Astrocyte (in vitro differentiated cells and primary cell): ENCODE results near the gene PAGR1. TPM values are rescaled to one million over a fixed set of nuclear protein-coding genes. Genes with fewer than 3 reads are reported as not detected.

Source experiments
- DNase-seq: peaks from one replicate; pipeline ENCODE4 v3.0.0-alpha.2; 2010; ENCODE audit warnings: low read depth
- FAIRE-seq: peaks from 2 replicates; lab custom pipeline; 2011; peaks lifted over from hg19 to GRCh38; lab: Jason Lieb, UNC
- H2AFZ ChIP-seq: 2 replicates; pipeline ENCODE4 v1.6.0; 2012; ENCODE audit warnings: low read depth, low read length, inconsistent platforms
- H3K27ac ChIP-seq: 2 replicates; pipeline ENCODE4 v1.5.1; 2011; ENCODE audit warnings: low read depth, low read length, inconsistent platforms
- H3K27me3 ChIP-seq: 2 replicates; pipeline ENCODE4 v1.6.0; 2011; ENCODE audit warnings: low read length, inconsistent platforms; ENCODE audit not compliant: insufficient read depth
- H3K36me3 ChIP-seq: 2 replicates; pipeline ENCODE4 v1.5.1; 2011; ENCODE audit warnings: low read length, inconsistent platforms; ENCODE audit not compliant: insufficient read depth
- H3K4me1 ChIP-seq: 2 replicates; pipeline ENCODE4 v1.5.1; 2011; ENCODE audit warnings: low read length, inconsistent platforms; ENCODE audit not compliant: insufficient read depth
- H3K4me2 ChIP-seq: 2 replicates; pipeline ENCODE4 v1.6.0; 2012; ENCODE audit warnings: low read length, inconsistent platforms
- H3K4me3 ChIP-seq: 2 replicates; pipeline ENCODE4 v1.5.1; 2011; ENCODE audit warnings: low read depth, mild to moderate bottlenecking, low read length, inconsistent platforms; ENCODE audit not compliant: insufficient read depth
- H3K79me2 ChIP-seq: 2 replicates; pipeline ENCODE4 v1.6.0; 2012; ENCODE audit warnings: mild to moderate bottlenecking, low read length, inconsistent platforms; ENCODE audit not compliant: insufficient read depth
- H3K9ac ChIP-seq: 2 replicates; pipeline ENCODE4 v1.6.0; 2012; ENCODE audit warnings: mild to moderate bottlenecking, low read length, inconsistent platforms
- H3K9me3 ChIP-seq: 2 replicates; pipeline ENCODE4 v1.5.1; 2012; ENCODE audit warnings: low read depth, mild to moderate bottlenecking, low read length, inconsistent platforms; ENCODE audit not compliant: insufficient read depth
- H4K20me1 ChIP-seq: 2 replicates; pipeline ENCODE4 v1.6.0; 2012; ENCODE audit warnings: low read length, inconsistent platforms; ENCODE audit not compliant: insufficient read depth
- H3K27ac Mint-ChIP-seq: one replicate; pipeline ENCODE4 v1.8.0; 2021; ENCODE audit warnings: mild to moderate bottlenecking, mixed read lengths; ENCODE audit not compliant: unreplicated experiment
- H3K27me3 Mint-ChIP-seq: one replicate; pipeline ENCODE4 v1.8.0; 2021; ENCODE audit warnings: low read depth, mixed read lengths; ENCODE audit not compliant: unreplicated experiment
- H3K36me3 Mint-ChIP-seq: one replicate; pipeline ENCODE4 v1.8.0; 2021; ENCODE audit warnings: low read depth, mixed read lengths; ENCODE audit not compliant: unreplicated experiment
- H3K4me1 Mint-ChIP-seq: one replicate; pipeline ENCODE4 v1.8.0; 2021; ENCODE audit warnings: low read depth, mixed read lengths; ENCODE audit not compliant: unreplicated experiment
- H3K4me3 Mint-ChIP-seq: one replicate; pipeline ENCODE4 v1.8.0; 2021; ENCODE audit warnings: mild to moderate bottlenecking, moderate library complexity, mixed read lengths; ENCODE audit not compliant: unreplicated experiment
- H3K9me3 Mint-ChIP-seq: one replicate; pipeline ENCODE4 v1.8.0; 2021; ENCODE audit warnings: mild to moderate bottlenecking, mixed read lengths; ENCODE audit not compliant: unreplicated experiment
- CTCF ChIP-seq: IDR thresholded peaks from 2 replicates; pipeline ENCODE4 v1.5.1; 2011; ENCODE audit warnings: low read depth, mild to moderate bottlenecking, inconsistent platforms, low read length, moderate library complexity; ENCODE audit not compliant: insufficient read depth
- EZH2 ChIP-seq: IDR thresholded peaks from 2 replicates; pipeline ENCODE4 v1.6.1; 2012; ENCODE audit warnings: mild to moderate bottlenecking, low read length, inconsistent platforms; ENCODE audit not compliant: insufficient read depth
- total RNA-seq: library from RNA; stranded (reverse); gene quantifications from 2 replicates; pipeline ENCODE4 v1.2.1, GENCODE V29; 2021

The PAGR1 gene
- total RNA-seq, 1 donor from 2014 or later: 20.8 TPM

DNA sequence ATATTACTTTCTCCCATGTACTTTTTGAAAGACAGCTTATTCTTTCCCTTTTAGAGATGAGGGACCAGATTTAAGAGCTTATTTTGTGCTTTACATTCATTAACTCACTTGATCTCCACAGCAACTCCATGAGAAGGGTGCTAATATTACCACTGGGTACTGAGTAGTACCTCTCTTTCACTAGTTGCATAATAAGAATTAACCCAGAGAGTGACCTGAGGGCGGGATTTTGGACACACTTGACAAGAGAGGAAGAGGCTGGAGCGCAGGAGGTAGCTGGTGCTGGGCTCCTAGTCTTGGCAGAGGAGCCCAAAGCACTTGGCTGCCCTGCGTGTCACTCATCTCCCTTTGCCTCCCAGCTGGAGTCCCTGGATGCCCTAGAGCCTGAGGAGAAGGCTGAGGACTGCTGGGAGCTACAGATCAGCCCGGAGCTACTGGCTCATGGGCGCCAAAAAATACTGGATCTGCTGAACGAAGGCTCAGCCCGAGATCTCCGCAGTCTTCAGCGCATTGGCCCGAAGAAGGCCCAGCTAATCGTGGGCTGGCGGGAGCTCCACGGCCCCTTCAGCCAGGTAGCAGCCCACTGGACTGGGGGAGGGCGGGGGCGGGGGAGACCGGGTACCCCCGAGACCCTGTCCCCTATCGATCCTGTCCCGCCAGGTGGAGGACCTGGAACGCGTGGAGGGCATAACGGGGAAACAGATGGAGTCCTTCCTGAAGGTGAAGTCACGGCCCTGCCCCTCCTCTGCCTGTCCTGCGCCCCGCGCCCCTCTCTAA is 11.3 kb upstream of the PAGR1 start:
- FAIRE-seq: no peak
- H3K27ac ChIP-seq: peak overlapping the region; percentile 91
- Mint-ChIP-seq H3K4me1 (peaks cover 15% of the 10 kb centered on the region), H3K9me3 (no peaks in the 10 kb centered on the region), H3K27me3 (no peaks in the 10 kb centered on the region), H3K27ac (peak overlapping the region; percentile 98), H3K4me3 (peak overlapping the region; percentile 98), H3K36me3 (peaks cover 14% of the 10 kb centered on the region)
- H4K20me1 ChIP-seq: peaks cover 17% of the 10 kb centered on the region
- H3K4me2 ChIP-seq: peak overlapping the region; percentile 96
- H3K36me3 ChIP-seq: peaks cover 11% of the 10 kb centered on the region
- H3K4me1 ChIP-seq: peaks cover 21% of the 10 kb centered on the region
- no peak for DNase-seq
- TF ChIP-seq EZH2: no peak
- no peak for TF ChIP-seq CTCF
- H3K27me3 ChIP-seq: no peaks in the 10 kb centered on the region
- peak overlapping the region; percentile 94 for H3K9ac ChIP-seq
- peak overlapping the region; percentile 79 for H2AFZ ChIP-seq
- H3K79me2 ChIP-seq: peaks cover 25% of the 10 kb centered on the region
- no peaks in the 10 kb centered on the region for H3K9me3 ChIP-seq
- H3K4me3 ChIP-seq: peak overlapping the region; percentile 74

DNA sequence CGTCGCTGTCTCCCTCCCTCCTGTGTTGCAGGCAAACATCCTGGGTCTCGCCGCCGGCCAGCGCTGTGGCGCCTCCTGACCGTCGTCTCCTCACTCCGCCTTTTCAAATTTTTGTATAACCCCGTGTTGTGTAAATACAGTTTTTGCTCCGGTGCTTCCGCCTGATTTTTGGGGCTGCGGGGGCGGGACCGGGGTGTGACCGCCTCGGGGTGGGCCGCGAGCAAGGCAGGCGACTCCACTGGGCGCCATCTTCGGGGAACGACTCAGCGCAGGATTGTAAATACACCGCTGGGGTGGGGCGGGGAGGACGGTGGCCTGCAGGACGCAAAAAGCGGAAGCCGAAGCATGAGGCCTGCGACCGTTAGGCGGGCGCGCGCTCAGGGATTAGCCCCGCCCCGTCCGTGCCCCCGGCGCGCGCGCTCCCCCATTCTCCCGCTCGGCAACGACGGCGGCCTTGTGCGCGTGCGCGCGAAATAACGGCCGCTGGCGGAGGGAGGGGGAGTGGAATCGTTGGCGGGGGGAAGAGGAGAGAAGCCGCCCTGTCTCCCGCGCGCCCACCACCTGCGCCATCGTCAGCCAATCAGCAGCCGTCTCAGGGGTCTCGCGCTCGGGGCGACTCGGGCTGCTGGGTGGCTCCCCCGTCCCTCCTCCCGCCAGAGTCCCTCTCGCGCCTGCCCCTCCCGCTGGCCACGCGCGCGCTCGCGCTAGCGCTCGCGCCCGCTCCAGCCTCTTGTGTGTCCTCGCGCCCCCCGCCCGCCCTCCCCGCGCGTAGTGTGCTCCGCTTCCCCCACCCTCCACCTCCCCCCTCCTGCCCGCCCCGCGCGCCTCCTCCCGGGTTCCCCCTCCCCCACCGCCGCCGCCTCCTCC is 10.5 kb upstream of the PAGR1 start:
- no peaks in the 10 kb centered on the region for H3K9me3 Mint-ChIP-seq
- H3K27me3 Mint-ChIP-seq: no peaks in the 10 kb centered on the region
- DNase-seq: peak; percentile 94
- peak overlapping the region; percentile 98 for H3K4me3 Mint-ChIP-seq
- H3K4me1 Mint-ChIP-seq: peaks cover 23% of the 10 kb centered on the region
- peaks cover 25% of the 10 kb centered on the region for H4K20me1 ChIP-seq
- FAIRE-seq: no peak
- peaks cover 33% of the 10 kb centered on the region for H3K79me2 ChIP-seq
- H3K9me3 ChIP-seq: no peaks in the 10 kb centered on the region
- peak overlapping the region; percentile 94 for H3K9ac ChIP-seq
- peak overlapping the region; percentile 98 for H3K27ac Mint-ChIP-seq
- peak overlapping the region; percentile 79 for H2AFZ ChIP-seq
- peak overlapping the region; percentile 91 for H3K27ac ChIP-seq
- peak overlapping the region; percentile 74 for H3K4me3 ChIP-seq
- peaks cover 16% of the 10 kb centered on the region for H3K36me3 Mint-ChIP-seq
- H3K4me2 ChIP-seq: peak overlapping the region; percentile 96
- no peaks in the 10 kb centered on the region for H3K27me3 ChIP-seq
- TF ChIP-seq EZH2: no peak
- no peak for TF ChIP-seq CTCF
- H3K4me1 ChIP-seq: peaks cover 28% of the 10 kb centered on the region
- H3K36me3 ChIP-seq: peaks cover 11% of the 10 kb centered on the region
